Activated CD8-positive, alpha-beta memory T cell treated with anti-CD3 and anti-CD28 coated beads, Interleukin-2, amount 50 U/mL, for 48 hours (primary cell): ENCODE measurements around the gene HEMGN.

ENCODE experiments used
- DNase-seq: peaks from one replicate; pipeline ENCODE4 v3.0.0-alpha.2; 2020

The HEMGN gene

GRCh38 chr9:97891736-97892135, 46.2 kb downstream of the HEMGN start:
- DNase-seq: no peak

GRCh38 chr9:97889941-97890887, 47.8 kb downstream of the HEMGN start:
- peak; percentile 89 for DNase-seq

GRCh38 chr9:97880336-97880735, 57.6 kb downstream of the HEMGN start:
- DNase-seq: no peak
